SK-N-MC (cell line): ENCODE results near the gene MAN1C1.

Experiments
- DNase-seq: peaks from one replicate; pipeline ENCODE4 v3.0.0-alpha.2; 2011; ENCODE audit warnings: low read depth, low spot score
- H3K27ac ChIP-seq: fragments of 200-600 bp; sonication (generic); 2 replicates; pipeline ENCODE4 v1.5.1; 2016; ENCODE audit warnings: mixed run types
- H3K36me3 ChIP-seq: fragments of 200-600 bp; sonication (generic); 2 replicates; pipeline ENCODE4 v1.6.1; 2017; ENCODE audit warnings: antibody characterized with exemption, low read length, mixed read lengths; ENCODE audit not compliant: insufficient read depth
- H3K4me3 ChIP-seq: fragments of 200-600 bp; sonication (generic); 2 replicates; pipeline ENCODE4 v1.5.1; 2016
- H3K9ac ChIP-seq: fragments of 200-600 bp; sonication (generic); 2 replicates; pipeline ENCODE4 v1.8.0; 2017; ENCODE audit warnings: mixed run types, mixed read lengths; ENCODE audit not compliant: insufficient read length
- H3K9me3 ChIP-seq: fragments of 200-600 bp; sonication (generic); 2 replicates; pipeline ENCODE4 v1.6.1; 2017; ENCODE audit warnings: low read depth, mild to moderate bottlenecking, antibody characterized with exemption, low read length, moderate library complexity, mixed read lengths
- EZH2 ChIP-seq: fragments of 200-600 bp; sonication (generic); IDR thresholded peaks from one replicate; pipeline ENCODE4 v1.6.1; 2017; ENCODE audit warnings: antibody characterized with exemption
- FOXP2 ChIP-seq: optimal IDR thresholded peaks from 2 replicates; pipeline ENCODE3; 2011; ENCODE audit warnings: mild to moderate bottlenecking, moderate library complexity; ENCODE audit not compliant: insufficient read depth; ENCODE audit errors: extremely low read length, control extremely low read depth
- POLR2AphosphoS5 ChIP-seq: IDR thresholded peaks from 2 replicates; pipeline ENCODE4 v1.6.1; 2012; ENCODE audit warnings: mild to moderate bottlenecking, low read depth, low read length, borderline replicate concordance

Gene MAN1C1

DNA sequence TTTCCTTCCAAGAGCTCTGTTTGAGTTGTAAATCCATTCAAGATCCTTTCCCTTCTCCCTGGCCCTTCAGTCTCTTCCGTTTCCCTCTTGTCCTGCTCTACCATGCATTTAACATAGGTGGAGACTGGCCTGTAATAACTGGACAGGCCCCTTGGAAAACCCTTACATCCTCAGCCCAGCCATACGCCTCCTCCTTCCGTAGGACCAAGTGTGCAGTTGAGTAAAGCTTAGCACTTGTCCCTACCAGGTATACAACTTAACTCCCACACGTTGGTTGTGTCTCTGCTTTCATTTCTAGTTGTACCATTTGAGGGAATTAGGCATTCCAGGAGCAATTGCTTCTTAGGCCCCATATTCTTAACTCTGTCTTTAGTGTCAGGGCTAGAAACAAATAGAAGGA, 6.4 kb downstream of the MAN1C1 start:
- H3K9me3 ChIP-seq: no peaks in the 10 kb centered on the region
- H3K9ac ChIP-seq: no peak overlapping the region
- H3K4me3 ChIP-seq: no peak overlapping the region
- no peak for DNase-seq
- no peak for TF ChIP-seq FOXP2
- TF ChIP-seq EZH2: no peak
- no peak for TF ChIP-seq POLR2AphosphoS5
- no peaks in the 10 kb centered on the region for H3K36me3 ChIP-seq
- H3K27ac ChIP-seq: no peak overlapping the region

DNA sequence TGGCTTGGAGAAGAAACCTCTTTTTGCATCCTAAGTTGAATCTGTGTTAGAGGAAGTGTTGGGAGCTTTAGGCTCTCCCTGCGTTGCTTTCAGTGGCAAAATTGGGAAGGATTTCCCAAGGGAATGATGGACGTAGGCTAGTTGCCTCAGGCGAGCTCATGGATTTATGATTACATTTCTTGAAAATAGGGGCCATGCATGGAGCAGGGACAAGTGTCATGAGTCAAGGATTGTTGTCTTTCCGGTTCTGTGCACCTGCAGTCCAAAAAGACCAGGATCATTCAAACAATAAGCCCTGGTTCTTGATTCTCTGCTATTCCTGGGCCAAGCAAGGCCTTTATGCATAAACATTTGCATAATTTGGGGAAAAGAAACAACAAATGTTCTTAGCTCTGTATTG, 7.1 kb downstream of the MAN1C1 start:
- no peak for DNase-seq
- TF ChIP-seq EZH2 (no peak), POLR2AphosphoS5 (no peak), FOXP2 (no peak)
- H3K9ac ChIP-seq: no peak overlapping the region
- no peak overlapping the region for H3K27ac ChIP-seq
- no peaks in the 10 kb centered on the region for H3K9me3 ChIP-seq
- H3K4me3 ChIP-seq: no peak overlapping the region
- H3K36me3 ChIP-seq: no peaks in the 10 kb centered on the region

DNA sequence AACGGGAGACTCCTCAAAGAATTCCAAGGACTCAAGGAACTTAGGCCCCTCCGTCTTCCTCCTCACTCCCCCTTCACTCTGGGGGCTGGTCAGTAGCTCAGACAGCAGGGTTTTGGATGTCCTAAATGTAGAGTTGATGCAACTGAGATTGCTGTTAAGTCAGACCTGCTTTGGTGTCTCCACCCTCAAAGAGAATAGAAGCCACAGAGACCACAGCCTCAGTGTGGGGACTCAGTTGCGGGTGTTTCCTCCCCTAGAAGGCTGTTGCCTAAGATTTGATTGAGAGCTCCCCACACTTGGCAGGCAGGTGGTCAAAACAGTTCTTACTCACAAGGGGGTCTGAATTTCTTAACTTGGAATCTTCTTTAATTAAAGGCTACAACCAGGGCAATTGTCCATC, 7.6 kb downstream of the MAN1C1 start:
- TF ChIP-seq POLR2AphosphoS5 (no peak), EZH2 (no peak), FOXP2 (no peak)
- H3K4me3 ChIP-seq: no peak overlapping the region
- H3K9ac ChIP-seq: no peak overlapping the region
- no peaks in the 10 kb centered on the region for H3K36me3 ChIP-seq
- no peaks in the 10 kb centered on the region for H3K9me3 ChIP-seq
- no peak overlapping the region for H3K27ac ChIP-seq
- no peak for DNase-seq

DNA sequence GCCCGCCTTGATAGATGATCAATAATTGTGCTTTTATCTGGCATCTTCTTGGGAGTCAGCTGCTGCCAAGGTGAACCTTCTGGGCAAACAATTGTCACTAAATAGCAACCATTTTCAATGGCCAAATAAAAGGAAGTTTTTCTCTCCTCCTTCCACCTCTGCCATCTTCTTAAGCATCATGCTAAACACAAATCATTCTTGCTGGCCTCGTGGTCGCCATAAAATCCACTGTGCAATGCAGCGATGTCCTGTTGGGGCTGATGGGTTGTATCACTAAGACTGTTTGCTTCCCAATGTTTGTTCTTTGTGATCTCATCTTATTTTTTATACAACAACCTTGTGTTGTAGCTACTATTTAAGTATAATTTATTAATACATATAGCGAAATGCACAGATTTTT, 8.0 kb downstream of the MAN1C1 start:
- Histone ChIP-seq H3K9me3 (no peaks in the 10 kb centered on the region), H3K4me3 (no peak overlapping the region), H3K36me3 (no peaks in the 10 kb centered on the region), H3K27ac (no peak overlapping the region), H3K9ac (no peak overlapping the region)
- TF ChIP-seq EZH2: no peak
- no peak for TF ChIP-seq POLR2AphosphoS5
- TF ChIP-seq FOXP2: no peak
- DNase-seq: no peak

DNA sequence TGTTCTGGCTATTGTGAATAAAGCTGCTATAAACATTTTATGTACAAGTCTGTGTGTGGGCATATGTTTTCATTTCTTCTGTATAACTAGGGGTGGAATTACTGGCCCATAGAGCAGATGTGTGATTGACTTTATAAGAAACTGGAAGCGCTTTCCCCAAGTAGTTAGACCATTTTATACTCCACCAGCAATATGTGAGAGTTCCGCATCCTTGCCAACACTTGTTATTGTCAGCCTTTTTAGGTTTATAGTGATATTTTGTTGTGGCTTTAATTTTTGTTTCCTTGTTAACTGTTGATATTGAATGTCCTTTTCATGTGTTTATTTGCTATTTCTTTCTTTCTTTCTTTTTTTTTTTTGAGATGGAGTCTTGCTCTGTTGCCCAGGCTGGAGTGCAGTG, 9.4 kb downstream of the MAN1C1 start:
- Histone ChIP-seq H3K9me3 (no peaks in the 10 kb centered on the region), H3K36me3 (no peaks in the 10 kb centered on the region), H3K4me3 (no peak overlapping the region), H3K27ac (no peak overlapping the region), H3K9ac (no peak overlapping the region)
- no peak for DNase-seq
- TF ChIP-seq EZH2 (no peak), FOXP2 (no peak), POLR2AphosphoS5 (no peak)

DNA sequence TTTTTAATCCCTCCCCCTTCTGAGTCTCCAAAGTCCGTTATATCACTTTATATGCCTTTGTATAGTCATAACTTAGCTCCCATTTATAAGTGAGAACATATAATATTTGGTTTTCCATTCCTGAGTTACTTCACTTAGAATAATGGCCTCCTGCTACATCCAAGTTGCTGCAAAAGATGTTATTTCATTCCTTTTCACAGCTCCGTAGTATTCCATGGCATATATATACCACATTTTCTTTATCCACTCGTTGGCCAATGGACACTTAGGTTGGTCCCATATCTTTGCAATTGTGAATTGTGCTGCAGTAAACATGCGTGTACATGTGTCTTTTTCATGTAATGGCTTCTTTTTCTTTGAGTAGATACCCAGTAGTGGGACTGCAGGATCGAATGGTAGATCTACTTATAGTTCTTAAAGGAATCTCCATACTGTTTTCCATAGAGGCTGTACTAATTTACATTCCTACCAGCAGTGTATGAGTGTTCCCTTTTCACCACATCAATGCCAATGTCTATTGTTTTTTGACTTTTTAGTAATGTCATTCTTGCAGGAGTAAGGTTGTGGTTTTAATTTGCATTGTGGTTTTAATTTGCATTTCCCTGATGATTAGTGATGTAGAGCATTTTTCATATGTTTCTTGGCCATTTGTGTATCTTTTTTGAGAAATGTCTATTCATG, 12.3 kb downstream of the MAN1C1 start:
- DNase-seq: no peak
- no peak overlapping the region for H3K4me3 ChIP-seq
- H3K9me3 ChIP-seq: no peaks in the 10 kb centered on the region
- H3K9ac ChIP-seq: no peak overlapping the region
- TF ChIP-seq POLR2AphosphoS5 (no peak), EZH2 (no peak), FOXP2 (no peak)
- no peaks in the 10 kb centered on the region for H3K36me3 ChIP-seq
- no peak overlapping the region for H3K27ac ChIP-seq

DNA sequence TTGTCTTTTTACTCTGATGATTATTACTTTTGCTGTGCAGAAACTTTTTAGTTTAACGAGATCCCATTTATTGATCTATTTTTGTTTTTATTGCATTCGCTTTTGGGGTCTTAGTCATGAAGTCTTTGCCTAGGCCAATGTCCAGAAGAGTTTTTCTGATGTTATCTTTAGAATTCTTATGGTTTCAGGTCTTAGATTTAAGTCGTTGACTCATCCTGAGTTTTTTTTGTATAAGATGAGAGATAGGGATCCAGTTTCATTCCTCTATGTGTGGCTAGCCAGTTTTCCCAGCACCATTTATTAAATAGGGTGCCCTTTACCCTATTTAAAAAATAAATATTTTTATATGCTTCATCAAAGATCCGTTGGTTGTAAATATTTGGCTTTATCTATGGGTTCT, 13.2 kb downstream of the MAN1C1 start:
- Histone ChIP-seq H3K27ac (no peak overlapping the region), H3K9ac (no peak overlapping the region), H3K9me3 (no peaks in the 10 kb centered on the region), H3K4me3 (no peak overlapping the region), H3K36me3 (no peaks in the 10 kb centered on the region)
- no peak for DNase-seq
- TF ChIP-seq EZH2: no peak
- TF ChIP-seq FOXP2: no peak
- TF ChIP-seq POLR2AphosphoS5: no peak

DNA sequence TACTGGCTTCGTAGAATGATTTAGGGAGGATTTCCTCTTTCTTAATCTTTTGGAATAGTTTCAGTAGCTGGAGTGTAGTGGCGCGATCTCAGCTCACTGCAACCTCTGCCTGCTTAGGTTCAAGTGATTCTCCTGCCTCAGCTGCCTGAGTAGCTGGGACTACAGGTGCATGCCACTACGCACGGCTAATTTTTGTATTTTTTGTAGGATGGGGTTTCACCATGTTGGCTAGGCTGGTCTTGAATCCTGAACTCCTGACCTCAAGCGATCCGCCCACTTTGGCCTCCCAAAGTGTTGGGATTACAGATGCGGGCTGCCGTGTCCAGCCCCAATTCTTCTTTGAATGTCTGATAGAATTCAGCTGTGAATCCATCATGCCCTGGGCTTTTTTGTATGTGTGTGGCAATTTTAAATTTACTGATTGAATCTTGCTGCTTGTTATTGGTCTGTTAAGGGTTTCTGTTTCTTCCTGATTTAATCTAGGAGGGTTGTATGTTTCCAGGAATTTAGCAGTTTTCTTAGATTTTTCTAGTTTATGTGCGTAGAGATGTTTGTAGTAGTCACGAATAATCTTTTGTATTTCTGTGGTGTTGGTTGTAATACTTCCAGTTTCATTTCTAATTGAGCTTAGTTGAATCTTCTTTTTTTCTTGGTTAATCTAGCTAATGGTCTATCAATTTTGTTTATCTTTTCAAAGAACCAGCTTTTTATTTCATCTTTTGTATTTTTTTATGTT, 15.3 kb downstream of the MAN1C1 start:
- no peaks in the 10 kb centered on the region for H3K9me3 ChIP-seq
- DNase-seq: no peak
- H3K36me3 ChIP-seq: no peaks in the 10 kb centered on the region
- no peak overlapping the region for H3K27ac ChIP-seq
- TF ChIP-seq EZH2 (no peak), FOXP2 (no peak)
- no peak overlapping the region for H3K4me3 ChIP-seq
- H3K9ac ChIP-seq: no peak overlapping the region

DNA sequence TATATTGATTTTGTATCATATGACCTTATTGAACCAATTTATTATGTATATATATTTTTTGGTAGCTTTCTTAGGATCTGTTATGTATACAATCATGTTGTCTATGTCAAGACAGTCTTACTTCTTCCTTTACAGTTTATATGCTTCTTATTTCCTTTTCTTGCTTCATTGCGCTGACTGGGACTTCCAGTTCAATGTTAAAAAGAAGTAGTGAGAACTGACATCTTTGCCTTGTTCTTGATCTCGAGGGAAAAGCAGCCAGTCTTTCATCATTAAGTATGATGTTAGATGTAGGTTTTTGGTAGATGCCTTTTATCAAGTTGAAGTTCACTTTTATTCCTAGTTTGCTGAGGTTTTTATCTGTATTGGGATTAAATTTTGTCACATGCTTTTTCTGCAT, 17.5 kb downstream of the MAN1C1 start:
- Histone ChIP-seq H3K27ac (no peak overlapping the region), H3K9ac (no peak overlapping the region), H3K9me3 (0 out of 2 replicates have a peak, but pooled peaks cover 6% of the 10 kb centered on the region), H3K4me3 (no peak overlapping the region), H3K36me3 (no peaks in the 10 kb centered on the region)
- TF ChIP-seq POLR2AphosphoS5: no peak
- no peak for TF ChIP-seq FOXP2
- no peak for TF ChIP-seq EZH2
- DNase-seq: no peak
